SH-SY5Y (cell line): ENCODE results near the gene SMIM26.

ENCODE experiments used
- GATA2 ChIP-seq: IDR thresholded peaks from 2 replicates; pipeline ENCODE4 v1.6.1; 2011; ENCODE audit warnings: mild to moderate bottlenecking, low read depth, low read length
- GATA3 ChIP-seq: IDR thresholded peaks from 2 replicates; pipeline ENCODE4 v1.6.1; 2011; ENCODE audit warnings: low read depth, mild to moderate bottlenecking, low read length, moderate library complexity

- TF ChIP-seq GATA2 (no peak), GATA3 (no peak)
Measured at GRCh38 chr20:18533491-18533890, 33.7 kb upstream of the SMIM26 start.
